Upper lobe of left lung (tissue), 6 donors: Measurements from ENCODE around the gene ASIC2. TPM values are rescaled to one million over a fixed set of nuclear protein-coding genes. Genes with fewer than 3 reads are reported as not detected.

ENCODE experiments used
- ATAC-seq, 2 donors: fragments of 200-7000 bp; cut with Tn5 transposase; one replicate each; pipeline ENCODE4 v1.9.1; 2022; ENCODE audit warnings: mild to moderate bottlenecking in 2 of 2, moderate library complexity in 2 of 2; ENCODE audit not compliant: low FRiP score in 2 of 2
- DNase-seq, 2 donors: peaks; one replicate each; pipeline ENCODE4 v3.0.0-alpha.2; 2019 to 2020
- H3K27ac ChIP-seq, 4 donors: fragments of 200-600 bp; sonication (generic); one replicate each; pipeline ENCODE4 v1.5.1; 2016 to 2019
- H3K27me3 ChIP-seq, 4 donors: fragments of 200-600 bp; sonication (generic); one replicate each; pipeline ENCODE4 v1.5.1; 2017 to 2019
- H3K36me3 ChIP-seq, 4 donors: fragments of 200-600 bp; sonication (generic); one replicate each; pipeline ENCODE4 v1.5.1; 2016 to 2019
- H3K4me1 ChIP-seq, 4 donors: fragments of 200-600 bp; sonication (generic); one replicate each; pipeline ENCODE4 v1.5.1; 2018 to 2019
- H3K4me3 ChIP-seq, 4 donors: fragments of 200-600 bp; sonication (generic); one replicate each; pipeline ENCODE4 v1.5.1; 2017 to 2019; ENCODE audit warnings: mild to moderate bottlenecking in 2 of 4, moderate library complexity in 1 of 4
- H3K9me3 ChIP-seq, 4 donors: fragments of 200-600 bp; sonication (generic); one replicate each; pipeline ENCODE4 v1.5.1; 2018 to 2019
- EP300 ChIP-seq, 4 donors: sonication (generic); formaldehyde crosslinking; IDR thresholded peaks; one replicate each; pipeline ENCODE4 v1.5.1; 2017; ENCODE audit warnings: antibody characterized with exemption in 4 of 4, control low read depth in 2 of 4
- POLR2A ChIP-seq, 4 donors: fragments of 450-650 bp; IDR thresholded peaks; one replicate each; pipeline ENCODE4 v1.5.1; 2016 to 2017; ENCODE audit warnings: antibody characterized with exemption in 4 of 4, mild to moderate bottlenecking in 2 of 4
- POLR2AphosphoS5 ChIP-seq, 2 donors: sonication (generic); formaldehyde crosslinking; IDR thresholded peaks; one replicate each; pipeline ENCODE4 v1.5.1; 2017; ENCODE audit warnings: antibody characterized with exemption in 2 of 2
- WGBS, 2 donors: methylation state at CpG; one replicate each; pipeline ENCODE4 v1.1.5; 2017 to 2018; 5-methylcytosine and 5-hydroxymethylcytosine counted together
- total RNA-seq, 6 donors: library from RNA; depleted of rRNA in 4 of 6; stranded (reverse); fragments of >200 nt in 4 of 6; gene quantifications; one replicate each; pipeline versions ENCODE4 v1.1.0 to v1.2.1, GENCODE V29; 2016 to 2021
- TF ChIP-seq, protein P1 (sequence below), 6 experiments: fragments of 450-650 bp in 4 of 6; fragments of 200-600 bp in 2 of 6; sonication (generic) in 2 of 6; IDR thresholded peaks; one replicate each; pipeline ENCODE4 v1.5.1; 2016 to 2019; ENCODE audit warnings: antibody characterized with exemption in 6 of 6
- donor health status: DM: no; HTN: no; CAD: no; lungs with moderate emphysema.
- donor health status: DM: no; HTN: yes; CAD: no; lungs with severe emphysema.

ASIC2 gene
- total RNA-seq, 6 donors from 2014 or later = 0.17 TPM; not detected in 5

DNA sequence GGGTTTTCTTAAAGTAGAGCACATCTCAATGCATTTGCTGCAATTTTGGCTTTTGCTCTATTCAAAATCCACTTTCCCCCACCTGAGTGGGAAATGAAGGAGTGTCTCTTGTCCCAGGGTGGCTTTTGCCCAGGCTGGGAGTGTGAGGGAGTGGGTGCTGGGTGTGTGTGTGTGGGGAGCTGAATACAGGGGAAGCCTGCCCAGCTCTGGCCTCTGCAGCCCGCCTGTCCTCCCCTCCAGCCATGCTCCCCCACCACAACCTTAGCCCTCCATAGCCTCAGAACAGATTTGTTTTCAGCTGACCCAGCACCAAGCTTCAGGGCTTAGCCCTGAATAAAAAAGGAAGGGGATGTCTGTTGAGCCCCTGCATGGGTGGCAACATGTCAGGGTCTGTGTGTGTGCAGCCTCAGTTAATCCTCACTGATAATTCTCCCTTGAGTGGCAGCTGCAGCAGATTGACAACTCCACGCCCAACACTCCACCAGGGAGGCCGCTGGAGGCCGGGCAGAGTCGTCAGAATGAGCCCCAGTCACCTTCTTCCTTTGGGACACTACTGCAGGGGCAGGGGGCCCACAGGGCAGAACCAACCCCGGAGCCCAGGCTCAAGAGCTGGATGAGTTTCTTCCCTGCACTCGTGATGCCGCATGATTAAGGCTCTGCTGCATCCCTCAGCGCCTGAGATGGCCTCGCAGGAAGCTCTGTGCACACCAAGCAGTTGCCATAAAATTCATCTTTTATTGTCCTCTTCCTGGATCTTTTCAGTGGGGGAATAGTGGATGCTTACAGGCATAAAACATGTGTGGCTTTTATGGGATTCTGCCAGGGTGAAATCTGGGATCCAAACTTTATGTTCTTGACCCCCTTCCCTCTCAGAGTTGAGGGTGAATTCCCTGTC is 246.5 kb downstream of the ASIC2 start:
- DNase-seq = peak in 1 of 2 donors; percentile 22
- H3K36me3 ChIP-seq = no peaks in the 10 kb centered on the region
- H3K27me3 ChIP-seq = peaks cover 0 to 1% (median 0%) of the 10 kb centered on the region in 4 donors
- TF ChIP-seq, protein P1, sequence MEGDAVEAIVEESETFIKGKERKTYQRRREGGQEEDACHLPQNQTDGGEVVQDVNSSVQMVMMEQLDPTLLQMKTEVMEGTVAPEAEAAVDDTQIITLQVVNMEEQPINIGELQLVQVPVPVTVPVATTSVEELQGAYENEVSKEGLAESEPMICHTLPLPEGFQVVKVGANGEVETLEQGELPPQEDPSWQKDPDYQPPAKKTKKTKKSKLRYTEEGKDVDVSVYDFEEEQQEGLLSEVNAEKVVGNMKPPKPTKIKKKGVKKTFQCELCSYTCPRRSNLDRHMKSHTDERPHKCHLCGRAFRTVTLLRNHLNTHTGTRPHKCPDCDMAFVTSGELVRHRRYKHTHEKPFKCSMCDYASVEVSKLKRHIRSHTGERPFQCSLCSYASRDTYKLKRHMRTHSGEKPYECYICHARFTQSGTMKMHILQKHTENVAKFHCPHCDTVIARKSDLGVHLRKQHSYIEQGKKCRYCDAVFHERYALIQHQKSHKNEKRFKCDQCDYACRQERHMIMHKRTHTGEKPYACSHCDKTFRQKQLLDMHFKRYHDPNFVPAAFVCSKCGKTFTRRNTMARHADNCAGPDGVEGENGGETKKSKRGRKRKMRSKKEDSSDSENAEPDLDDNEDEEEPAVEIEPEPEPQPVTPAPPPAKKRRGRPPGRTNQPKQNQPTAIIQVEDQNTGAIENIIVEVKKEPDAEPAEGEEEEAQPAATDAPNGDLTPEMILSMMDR (IDR thresholded peaks at IDR 0.05) = no peak
- TF ChIP-seq POLR2AphosphoS5 (IDR thresholded peaks at IDR 0.05) = no peak
- TF ChIP-seq POLR2A (IDR thresholded peaks at IDR 0.05) = no peak
- TF ChIP-seq EP300 (IDR thresholded peaks at IDR 0.05) = no peak
- no peak for ATAC-seq
- H3K27ac ChIP-seq = no peak overlapping the region
- no peak overlapping the region for H3K4me3 ChIP-seq
- 69 to 81% methylated on average over 5 to 10 of the region's 10 CpGs for WGBS, 2 donors
- H3K9me3 ChIP-seq = no peaks in the 10 kb centered on the region
- H3K4me1 ChIP-seq = no peaks in the 10 kb centered on the region

DNA sequence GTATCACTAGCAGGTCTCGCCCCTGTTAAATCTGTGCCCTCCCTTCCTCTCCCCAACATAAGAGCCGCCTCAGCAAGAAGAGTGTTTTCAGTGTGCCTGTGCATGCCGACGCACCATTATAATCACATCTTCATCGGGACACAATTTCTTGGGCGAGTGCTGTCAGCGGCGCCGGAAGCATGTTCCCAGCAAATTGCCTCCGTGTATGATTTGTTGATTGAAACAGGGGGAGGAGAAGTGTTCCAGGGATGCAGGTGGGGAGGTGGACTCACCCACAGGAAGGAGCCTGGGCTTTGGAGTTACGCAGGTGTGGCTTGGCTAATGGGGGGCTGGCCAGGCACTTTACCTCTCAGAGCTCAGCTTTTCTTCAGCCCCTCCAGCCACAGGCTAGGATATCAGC is 247.9 kb downstream of the ASIC2 start:
- no peak for DNase-seq

GRCh38 chr17:33044771-33045170 is 248.3 kb downstream of the ASIC2 start:
- Histone ChIP-seq H3K9me3 (no peaks in the 10 kb centered on the region), H3K27me3 (peaks cover 0 to 3% (median 0%) of the 10 kb centered on the region in 4 donors), H3K36me3 (no peaks in the 10 kb centered on the region), H3K27ac (no peak overlapping the region), H3K4me3 (no peak overlapping the region), H3K4me1 (peaks cover 0 to 4% (median under 1%) of the 10 kb centered on the region in 4 donors)
- WGBS, 2 donors = 81 to 92% methylated on average over 3 of the region's 3 CpGs
- no peak for DNase-seq
- no peak for ATAC-seq
- TF ChIP-seq EP300 (IDR thresholded peaks at IDR 0.05) (no peak), POLR2A (IDR thresholded peaks at IDR 0.05) (no peak), POLR2AphosphoS5 (IDR thresholded peaks at IDR 0.05) (no peak)

More for the DNA sequence above, 247.9 kb downstream of the ASIC2 start:
- Histone ChIP-seq H3K4me3 (no peak overlapping the region), H3K27ac (no peak overlapping the region), H3K36me3 (no peaks in the 10 kb centered on the region), H3K27me3 (peaks cover 0 to 3% (median 0%) of the 10 kb centered on the region in 4 donors), H3K4me1 (peaks cover 0 to 4% (median 0%) of the 10 kb centered on the region in 4 donors), H3K9me3 (no peaks in the 10 kb centered on the region)
- ATAC-seq = no peak
- 92% methylated on average over 11 of the region's 11 CpGs for WGBS, 2 donors
- TF ChIP-seq, protein P1 (IDR thresholded peaks at IDR 0.05) = no peak
- TF ChIP-seq POLR2AphosphoS5 (IDR thresholded peaks at IDR 0.05) = no peak

DNA sequence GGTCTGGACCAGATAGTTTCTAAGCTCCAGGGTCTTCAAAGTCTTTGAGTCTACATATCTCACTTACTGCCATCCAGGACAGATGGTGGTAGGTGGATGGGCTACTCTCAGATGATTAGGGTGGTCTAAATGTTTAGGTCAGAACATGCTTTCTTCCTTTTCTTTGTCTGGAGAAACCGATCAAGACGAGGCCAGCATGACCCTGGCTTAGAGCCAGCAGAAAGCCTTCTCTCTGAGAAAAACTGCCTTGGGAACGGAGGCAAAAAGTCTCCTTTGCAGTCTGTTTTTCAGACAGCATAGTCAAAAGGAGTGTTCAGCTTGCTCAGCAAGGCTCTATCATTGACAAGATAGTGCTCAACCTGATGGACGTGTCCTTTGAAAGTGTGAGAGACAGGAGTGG is 252.6 kb downstream of the ASIC2 start:
- Histone ChIP-seq H3K27me3 (peaks cover 0 to 3% (median 0%) of the 10 kb centered on the region in 4 donors), H3K4me3 (no peak overlapping the region), H3K36me3 (no peaks in the 10 kb centered on the region), H3K27ac (no peak overlapping the region), H3K9me3 (no peaks in the 10 kb centered on the region), H3K4me1 (peaks cover 6 to 13% (median 10%) of the 10 kb centered on the region in 4 donors)
- TF ChIP-seq POLR2A (IDR thresholded peaks at IDR 0.05) (no peak), POLR2AphosphoS5 (IDR thresholded peaks at IDR 0.05) (no peak), EP300 (IDR thresholded peaks at IDR 0.05) (no peak)
- TF ChIP-seq, protein P1 (IDR thresholded peaks at IDR 0.05) = no peak
- 50 to 55% methylated on average over 4 of the region's 4 CpGs for WGBS, 2 donors
- DNase-seq (no peak), ATAC-seq (no peak)

- 14 to 21% methylated on average over 2 of the region's 2 CpGs for WGBS, 2 donors
- no peaks in the 10 kb centered on the region for H3K9me3 ChIP-seq
- peaks cover 6 to 13% (median 10%) of the 10 kb centered on the region in 4 donors for H3K4me1 ChIP-seq
- no peak for ATAC-seq
- no peak overlapping the region for H3K4me3 ChIP-seq
- peak overlapping the region in 1 of 4 donors; percentile 28 for H3K27ac ChIP-seq
- DNase-seq = no peak
- TF ChIP-seq POLR2A (IDR thresholded peaks at IDR 0.05) (no peak), POLR2AphosphoS5 (IDR thresholded peaks at IDR 0.05) (no peak), EP300 (IDR thresholded peaks at IDR 0.05) (peak in 1 of 4 donors; percentile 8)
- TF ChIP-seq, protein P1 (IDR thresholded peaks at IDR 0.05) = no peak
- H3K27me3 ChIP-seq = peaks cover 0 to 3% (median 0%) of the 10 kb centered on the region in 4 donors
- H3K36me3 ChIP-seq = no peaks in the 10 kb centered on the region
These were observed 253.2 kb downstream of the ASIC2 start for GRCh38 chr17:33039874-33040273.
